Measurements from ENCODE around the gene EFCAB6.

- no peak for TF ChIP-seq RAD21 (IDR thresholded peaks at IDR 0.05; ENCODE audit: low read depth)
- no peak for TF ChIP-seq TAF1 (IDR thresholded peaks at IDR 0.05; ENCODE audit: low read depth)
- TF ChIP-seq TEAD4 (IDR thresholded peaks at IDR 0.05) = no peak
- no peak for TF ChIP-seq EP300 (IDR thresholded peaks at IDR 0.05; ENCODE audit: borderline replicate concordance)
- no peak for TF ChIP-seq EGR1 (IDR thresholded peaks at IDR 0.05)
- TF ChIP-seq REST (IDR thresholded peaks at IDR 0.05; ENCODE audit: low read depth) = no peak
- TF ChIP-seq FOXM1 (IDR thresholded peaks at IDR 0.05; ENCODE audit: borderline replicate concordance, low read depth) = no peak
- no peak for TF ChIP-seq CREB1 (IDR thresholded peaks at IDR 0.05; ENCODE audit: low read depth)
- no peak for TF ChIP-seq MAX (IDR thresholded peaks at IDR 0.05)
- TF ChIP-seq ZBTB7A (IDR thresholded peaks at IDR 0.05; ENCODE audit: low read depth) = no peak
Measured at GRCh38 chr22:43853328-43853931, 41.3 kb upstream of the EFCAB6 start.

Data from Ishikawa (cell line).